ENCODE data around the gene TIAM1.

The TIAM1 gene

DNA sequence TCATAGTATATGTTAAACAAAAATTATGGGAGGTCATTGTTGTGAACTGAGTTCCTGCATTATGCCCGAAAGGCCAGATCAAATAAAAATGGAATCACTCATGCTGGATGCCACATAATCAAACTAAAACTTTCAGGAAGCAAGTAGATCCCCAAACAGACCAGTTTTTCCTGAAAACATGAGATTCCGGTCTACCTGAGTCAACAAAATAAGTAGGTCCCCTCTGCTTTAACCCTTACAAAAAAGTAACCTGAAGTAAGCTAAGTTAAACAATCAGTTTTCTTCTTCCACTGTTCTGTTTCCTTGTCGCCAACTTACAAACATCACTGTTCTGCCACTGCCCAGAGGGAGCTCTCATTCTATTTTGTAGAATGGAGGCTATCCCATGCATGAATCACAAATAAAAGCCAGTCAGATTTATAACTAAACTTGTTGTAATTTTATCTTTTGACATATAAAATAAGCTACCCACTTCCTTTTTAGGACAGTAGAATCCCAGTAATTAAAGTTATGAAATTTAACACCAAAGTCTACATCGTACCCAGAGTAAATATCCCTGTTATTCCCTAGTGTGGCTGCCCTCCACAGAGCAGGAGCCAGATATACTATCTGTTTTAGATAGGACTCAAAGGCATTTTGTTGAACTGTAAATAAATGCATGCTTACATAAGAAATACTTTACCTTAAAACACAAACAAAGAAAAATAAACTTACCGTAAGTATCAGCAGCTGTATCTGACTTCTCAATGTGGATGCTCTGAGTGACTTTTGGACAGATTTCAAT is 149.4 kb downstream of the TIAM1 start:
- DNase-seq = no peak

DNA sequence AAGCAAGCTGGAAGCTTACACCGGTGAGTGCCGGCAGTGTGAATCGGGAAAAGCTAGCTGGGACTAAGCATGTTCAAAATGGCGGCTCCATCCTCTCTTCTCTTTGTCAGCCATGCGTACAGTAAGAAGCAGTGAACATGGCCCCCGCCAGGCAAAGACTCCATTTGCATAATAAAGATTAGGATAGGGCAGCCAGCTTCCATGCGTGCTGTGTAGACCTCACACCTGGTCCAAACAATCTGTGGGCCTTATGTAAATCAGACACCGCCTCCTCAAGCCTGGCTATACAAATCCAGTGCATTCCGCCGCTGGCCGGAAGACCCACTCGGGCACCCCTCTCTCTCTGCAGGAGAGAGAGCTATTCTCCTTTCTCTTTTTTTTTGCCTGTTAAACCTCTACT is 150.3 kb downstream of the TIAM1 start:
- no peak for DNase-seq

DNA sequence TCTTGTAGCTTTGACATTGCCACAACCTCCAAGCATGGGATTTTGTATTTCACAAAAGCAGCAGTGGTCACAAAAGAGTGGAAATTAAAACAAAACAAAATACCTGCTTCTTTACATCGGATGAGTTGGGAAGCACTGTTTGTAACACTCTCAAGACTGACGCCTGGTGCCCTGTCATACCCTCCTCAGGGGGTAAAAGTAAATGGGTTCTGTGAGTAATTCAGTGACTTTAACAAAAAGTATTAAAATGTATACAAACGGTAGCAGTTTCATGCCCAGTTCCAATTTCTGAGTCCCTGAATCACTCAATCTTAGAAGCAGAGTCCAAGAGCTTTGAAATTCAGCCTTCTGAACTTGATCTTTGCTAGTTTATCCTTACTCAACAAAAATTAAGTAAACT is 152.5 kb downstream of the TIAM1 start:
- DNase-seq = no peak

DNA sequence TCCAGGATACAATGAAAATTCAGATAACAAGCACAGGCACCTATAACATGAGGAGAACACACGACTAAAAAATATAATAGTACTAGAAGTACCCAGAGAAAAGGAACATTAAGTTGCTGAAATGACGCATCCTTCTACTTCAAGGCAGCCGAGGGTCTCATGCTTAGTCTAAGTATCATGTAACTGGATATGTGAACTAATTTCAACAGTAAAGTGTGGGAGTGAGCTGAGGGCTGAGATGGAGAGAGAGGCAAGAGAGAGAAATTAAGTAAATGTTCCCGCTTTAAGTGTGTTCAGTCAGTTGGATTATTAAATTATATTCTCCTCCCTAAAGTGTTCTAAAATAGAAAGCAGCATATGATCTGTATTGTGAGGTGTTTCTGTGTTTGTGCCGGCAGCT is 153.5 kb downstream of the TIAM1 start:
- no peak for DNase-seq

DNA sequence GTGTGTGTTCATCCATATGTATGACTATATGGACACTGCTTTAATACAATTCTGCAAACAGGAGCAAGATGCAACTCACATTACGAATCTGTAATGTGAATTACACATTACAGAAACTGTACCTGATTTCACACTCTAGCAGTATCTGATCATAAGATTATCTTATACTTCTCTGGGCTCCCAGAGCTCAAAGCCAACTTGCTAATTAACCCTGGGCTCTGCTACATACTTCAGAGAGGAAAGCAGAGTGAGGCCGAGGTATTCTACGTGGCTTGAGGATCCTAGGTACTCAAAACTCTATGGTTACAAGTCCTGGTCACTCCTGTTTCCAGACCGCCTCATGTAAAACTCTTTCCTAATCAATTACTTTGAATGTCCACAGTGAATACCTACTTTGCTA is 156.6 kb downstream of the TIAM1 start:
- DNase-seq = no peak

DNA sequence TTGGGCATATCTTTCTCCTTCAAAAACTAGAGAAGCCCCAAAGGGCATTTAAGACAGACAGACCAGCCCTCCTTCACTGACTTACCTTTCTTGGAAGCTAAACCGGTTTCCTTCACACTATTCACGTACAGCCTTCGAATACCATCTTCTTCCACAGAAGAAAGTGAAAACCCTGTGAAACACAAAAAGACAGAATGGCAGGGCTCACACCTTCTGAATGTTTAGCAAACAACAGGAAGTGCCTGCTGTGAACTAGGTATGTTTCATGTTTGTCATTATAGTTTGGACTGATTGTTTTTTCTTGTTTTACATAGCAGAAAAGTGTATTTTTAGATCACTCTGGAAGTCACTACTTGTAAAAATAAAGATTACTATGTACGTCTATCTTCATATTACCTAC is 157.1 kb downstream of the TIAM1 start:
- no peak for DNase-seq

DNA sequence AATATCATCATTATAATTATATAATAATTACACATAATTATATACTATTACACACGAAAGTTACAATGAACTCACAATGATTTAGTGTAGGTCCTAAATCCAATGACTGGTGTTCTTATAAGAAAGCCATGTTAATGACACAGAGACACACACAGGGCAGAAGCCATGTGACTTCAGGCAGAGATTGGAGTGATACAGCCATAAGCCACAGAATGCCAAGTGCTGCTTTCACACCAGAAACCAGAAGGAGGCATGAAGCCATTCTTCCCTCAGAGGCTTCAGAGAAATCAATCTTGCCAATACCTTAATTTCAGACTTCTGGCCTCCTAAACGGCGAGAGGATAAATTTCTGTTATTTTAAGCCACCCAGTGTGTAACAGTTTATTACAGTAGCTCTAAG is 158.4 kb downstream of the TIAM1 start:
- DNase-seq = no peak

DNA sequence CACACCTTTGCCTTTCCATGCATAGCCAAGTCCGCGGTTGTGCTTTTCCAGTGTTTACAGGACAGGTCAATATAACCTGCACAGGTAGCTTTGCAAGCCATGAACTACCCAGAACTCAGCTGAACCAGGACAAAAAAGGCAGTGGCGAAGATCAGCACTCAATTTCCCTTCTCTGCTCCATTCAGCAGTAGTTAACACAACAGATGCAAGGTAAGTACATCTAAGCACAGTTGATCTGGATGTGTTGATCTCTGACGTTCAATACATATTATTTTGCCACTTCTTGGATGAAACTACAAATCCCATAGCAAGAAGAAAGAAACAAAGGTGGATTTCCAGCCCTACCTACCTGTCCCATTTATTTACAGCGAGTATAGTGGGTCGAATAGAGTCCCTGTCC is 159.2 kb downstream of the TIAM1 start:
- no peak for DNase-seq

DNA sequence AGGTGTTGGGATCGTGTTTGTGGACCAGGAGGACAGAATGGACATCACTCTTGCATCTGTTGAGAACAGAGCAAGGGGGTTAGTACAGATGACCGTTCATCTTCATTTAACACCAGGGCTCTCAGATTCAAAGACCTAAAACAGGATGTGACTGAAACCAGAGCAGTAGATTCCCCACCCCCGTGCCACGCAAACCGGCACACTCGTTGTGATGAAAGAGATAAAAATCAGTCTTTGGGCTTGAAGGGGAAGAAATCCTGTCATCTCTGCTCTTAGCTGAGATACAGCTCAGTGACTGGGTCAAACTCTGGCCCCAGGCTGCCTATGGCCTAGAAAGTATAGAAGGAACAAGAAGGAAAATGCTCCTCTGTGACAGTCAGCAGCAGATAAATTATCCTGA is 159.6 kb downstream of the TIAM1 start:
- peak; percentile 35 to 62 (median 41) for DNase-seq

DNA sequence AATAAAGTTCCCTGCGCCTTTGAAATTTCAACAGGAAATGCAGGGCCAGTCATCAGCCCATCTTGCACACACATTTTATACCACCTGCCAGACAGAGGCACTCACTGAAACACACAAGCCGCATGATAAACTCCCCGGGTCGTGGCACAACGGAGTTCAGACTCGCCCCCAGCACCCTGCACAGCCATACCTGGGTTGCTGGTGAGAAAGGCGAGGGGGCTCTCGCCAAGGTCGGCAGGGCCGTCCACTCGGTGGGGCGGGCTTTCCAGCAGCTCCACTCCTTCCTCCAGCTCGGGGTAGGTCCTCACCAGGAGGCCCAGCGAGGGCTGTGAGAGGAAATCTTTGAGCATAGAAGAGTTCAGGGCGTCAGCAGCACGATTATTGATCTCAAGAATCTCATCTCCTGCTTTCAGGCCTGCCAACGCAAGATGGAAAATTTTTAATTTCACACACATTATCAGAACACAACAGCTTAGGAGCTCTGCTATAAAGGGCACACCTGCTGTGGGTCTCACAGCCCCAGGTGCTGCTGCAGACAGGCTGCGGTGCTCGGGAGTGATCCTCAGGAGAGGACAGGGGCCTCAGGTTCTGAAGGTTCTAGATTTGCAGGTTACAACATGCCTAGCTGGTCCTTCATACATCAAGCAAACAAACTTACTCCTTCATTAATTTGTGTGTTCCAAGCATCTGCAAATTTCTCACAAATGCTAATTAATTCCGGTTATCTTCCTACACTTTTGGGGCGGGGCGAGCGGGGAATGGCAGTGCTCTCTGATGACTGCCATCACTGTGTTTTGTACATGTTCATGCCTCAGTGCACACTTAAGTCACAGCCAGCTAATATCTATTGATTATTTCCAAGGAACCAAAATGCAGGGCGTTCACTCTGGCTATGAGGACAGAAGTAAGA is 161.6 kb downstream of the TIAM1 start:
- DNase-seq = peak; percentile 25 to 53 (median 39)

DNA sequence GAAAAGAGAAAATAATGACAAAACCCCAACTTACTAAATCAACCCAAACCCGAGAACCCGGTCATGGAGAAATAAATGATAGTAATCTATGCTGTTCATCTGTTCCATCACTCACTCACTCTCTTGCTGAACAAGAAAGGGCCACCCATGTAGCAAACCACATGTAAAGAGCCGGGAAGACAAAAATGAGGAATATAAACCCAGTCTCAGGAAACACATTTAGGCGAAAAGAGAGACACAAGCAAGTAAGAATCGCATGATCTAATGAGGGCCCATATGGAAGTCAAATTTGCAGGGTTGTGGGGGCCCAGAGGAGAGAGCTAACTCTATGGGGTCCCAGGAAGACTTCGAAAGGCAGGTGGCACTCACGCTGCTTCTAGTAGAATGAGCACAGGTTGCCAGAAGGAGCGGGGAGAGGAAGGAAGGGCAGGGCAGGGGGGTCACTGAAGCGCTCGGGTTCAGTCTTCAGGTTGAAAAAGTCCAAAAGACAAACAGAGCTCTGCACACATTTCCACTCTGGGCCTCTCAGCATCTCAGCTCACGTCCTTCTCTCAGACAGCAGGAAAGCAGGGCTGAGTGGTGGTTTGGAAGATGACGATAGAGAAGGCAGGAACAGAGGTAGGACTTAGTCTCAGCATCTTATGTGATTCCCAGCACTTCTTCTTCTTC is 162.8 kb downstream of the TIAM1 start:
- no peak for DNase-seq

DNA sequence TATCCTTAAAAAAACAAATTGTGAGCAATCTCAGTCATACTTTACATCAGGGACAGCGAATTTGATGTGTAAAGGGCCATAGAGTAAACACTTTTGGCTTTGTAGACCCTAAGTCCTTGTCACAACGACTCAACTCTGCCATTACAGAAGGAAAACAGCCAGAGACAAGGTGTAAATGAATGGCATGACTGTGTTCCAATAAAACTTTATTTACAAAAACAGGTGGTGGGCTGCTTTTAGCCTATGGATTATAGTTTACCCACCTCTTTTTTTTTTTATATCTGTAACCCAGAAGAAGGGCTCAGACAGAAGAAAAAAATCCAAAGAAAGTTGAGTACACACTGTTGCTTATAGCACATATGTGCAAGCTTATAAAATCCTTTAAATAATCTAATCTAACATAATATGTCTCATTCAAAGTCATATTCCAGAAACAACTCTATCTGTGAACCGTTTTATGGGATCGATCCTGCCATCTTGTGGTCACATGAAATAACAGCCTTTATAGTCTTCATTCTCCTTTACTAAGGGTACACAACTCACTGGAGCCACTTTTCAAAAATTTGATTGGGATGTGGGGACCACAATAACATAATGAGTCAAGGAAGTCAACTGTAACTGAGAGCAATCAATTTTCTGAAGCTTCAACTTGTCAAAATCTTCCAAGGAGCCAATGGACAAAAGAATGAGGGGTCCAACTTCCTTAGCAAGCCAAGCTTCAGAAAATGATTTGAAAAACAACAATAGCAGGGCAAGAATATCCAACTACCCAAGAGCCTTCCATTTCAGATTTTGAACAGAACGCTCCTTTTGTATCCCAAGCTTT is 163.6 kb downstream of the TIAM1 start:
- no peak for DNase-seq

DNA sequence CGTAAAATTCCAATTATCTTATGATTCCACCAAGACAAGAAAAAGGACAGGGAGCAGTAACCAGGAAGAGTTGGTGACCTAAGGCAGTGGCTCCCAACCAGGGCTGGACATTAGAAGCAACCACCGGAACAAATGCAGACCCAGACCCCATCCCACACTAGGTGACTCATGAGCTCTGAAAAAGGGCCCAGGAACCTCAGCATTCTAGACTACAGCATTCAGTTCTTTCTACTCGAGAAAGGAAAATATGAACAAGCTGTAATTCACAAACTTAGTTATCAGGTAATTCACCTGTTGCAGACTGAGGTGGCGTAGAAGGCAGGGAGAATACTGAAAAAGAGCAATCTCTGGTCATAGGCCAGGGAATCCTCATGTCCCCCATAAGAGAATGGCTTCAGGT is 167.3 kb downstream of the TIAM1 start:
- no peak for DNase-seq

DNA sequence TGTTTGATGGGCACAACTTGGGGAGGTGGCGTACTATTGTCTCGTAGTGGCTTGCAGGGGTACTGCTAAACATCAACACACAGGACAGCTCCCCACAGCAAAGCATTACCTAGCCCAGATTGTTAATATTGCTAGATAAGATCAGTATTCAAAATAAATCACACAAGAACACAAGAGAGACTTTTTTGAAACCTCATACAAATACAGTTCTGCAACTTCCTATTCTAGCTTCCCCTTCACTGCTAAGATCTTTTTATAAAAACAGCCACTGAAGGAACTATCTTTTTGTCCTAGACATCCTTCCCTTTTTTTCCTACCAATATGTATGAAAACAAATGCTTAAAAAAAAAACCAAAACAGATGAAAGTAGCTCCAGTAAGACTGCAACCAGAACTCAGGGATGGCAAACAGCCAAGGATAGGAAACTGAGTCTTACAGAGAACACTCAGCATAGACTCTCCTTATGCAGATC is 167.9 kb downstream of the TIAM1 start:
- DNase-seq = no peak

DNA sequence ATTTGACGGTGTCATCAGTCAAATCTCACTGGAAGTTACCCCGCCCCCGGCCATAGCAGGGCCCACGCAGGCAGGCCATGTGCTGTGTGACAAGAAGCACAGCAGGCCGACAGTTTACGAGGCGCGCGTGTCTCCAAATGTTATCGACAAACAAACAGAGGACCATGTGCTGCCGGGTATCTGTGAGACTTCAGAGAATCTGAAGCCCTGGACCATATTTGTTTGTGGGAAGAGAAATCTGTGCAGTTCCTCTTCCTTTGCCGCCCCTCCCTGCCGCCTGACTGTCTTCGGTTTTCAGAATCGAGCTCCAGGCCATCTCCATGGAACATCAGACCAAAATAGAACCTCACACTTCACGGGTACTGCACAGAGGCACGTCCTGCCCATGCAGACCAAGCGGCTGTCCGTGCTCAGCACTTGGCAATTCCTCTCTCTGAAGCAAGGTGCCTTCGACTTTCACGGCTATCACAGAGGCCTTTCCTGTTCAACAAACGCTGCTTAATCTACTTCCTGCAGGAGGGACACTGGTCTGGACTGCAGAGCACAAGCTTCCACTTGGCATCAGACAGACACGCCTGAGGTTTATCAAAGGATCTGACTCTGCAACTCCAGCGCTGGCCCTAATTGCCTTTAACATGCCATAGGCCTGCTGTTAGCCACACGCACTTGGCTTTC is 170.0 kb downstream of the TIAM1 start:
- peak; percentile 19 to 42 (median 34) for DNase-seq

DNA sequence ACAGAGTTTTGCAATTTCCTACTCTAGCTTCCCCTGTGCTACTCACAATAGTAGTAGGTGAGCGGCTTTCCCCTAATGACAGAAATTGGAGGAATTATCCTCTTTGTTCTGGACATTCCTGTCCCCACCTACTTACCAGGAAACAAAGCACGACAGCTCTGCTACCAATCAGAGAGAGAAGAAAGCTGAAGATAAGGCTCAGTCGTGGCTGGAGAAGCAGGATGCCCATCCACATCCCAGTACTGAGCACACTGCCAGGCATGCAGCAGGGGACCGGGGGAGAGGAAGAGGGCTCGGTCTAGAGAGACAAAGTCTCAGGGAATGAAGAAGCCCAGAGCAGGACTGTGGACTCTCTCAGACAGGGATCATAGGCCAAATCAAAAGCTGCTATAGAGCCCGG is 171.7 kb downstream of the TIAM1 start:
- DNase-seq = no peak

DNA sequence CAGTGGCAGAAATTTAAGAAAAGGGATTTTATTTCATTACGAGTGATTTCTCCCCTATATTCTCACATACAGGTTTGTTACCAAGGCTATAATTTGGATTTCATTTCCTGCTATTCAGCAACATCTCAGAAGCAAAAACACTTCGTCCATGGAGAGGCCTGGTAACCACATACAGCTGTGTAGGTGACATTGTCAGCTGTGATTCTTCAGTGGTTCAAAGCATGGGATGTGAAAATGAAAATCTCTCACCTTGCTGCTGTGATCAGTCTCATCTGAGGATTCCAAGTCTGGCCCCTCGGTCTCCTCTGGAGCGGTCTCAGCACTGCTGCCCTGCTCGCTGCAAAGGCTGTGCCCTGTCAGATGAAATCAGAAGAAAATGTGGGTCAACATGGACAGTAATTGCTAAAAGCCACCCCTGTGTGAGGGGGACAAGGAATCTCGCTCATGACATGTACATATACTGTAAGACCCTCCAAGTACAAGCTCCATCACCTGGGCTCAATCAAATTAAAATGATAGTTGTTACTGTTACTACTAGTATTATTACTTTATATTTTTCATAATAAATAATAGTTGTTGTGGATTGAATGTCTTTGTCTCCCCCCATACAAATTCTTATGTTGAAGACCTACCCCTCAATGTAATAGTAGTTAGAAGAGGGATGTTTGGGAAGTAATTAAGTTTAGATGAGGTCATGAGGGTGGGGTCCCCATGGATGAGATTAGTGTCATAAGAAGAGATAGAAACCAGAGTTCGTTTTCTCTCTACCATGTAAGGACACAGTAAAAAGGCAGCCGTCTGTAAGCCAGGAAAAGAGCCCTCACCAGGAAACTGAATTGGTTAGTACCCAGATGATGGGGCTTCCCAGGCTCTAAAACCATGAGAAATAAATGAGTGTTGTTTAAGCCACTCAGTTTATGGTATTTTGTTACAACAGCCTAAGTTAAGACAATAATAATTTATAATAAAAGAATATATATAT is 179.1 kb downstream of the TIAM1 start:
- DNase-seq = no peak

DNA sequence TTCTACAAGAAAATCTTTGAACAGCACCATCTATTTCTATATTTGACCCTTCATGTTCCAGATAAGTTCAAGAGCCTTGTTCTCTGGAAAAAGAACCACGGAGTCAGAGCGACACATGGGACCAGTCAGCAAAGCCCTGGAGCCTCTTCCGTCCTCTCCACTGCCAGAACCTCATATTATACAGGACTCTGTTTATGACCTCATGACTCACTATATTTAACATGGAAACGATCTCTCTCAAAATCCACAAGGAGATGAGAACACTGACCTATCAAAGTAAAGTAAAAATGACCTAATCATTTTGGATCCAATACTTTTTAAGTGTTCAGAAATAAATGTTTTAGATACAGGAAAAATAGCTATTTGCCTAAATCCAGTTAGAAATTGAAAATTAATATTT is 181.2 kb downstream of the TIAM1 start:
- no peak for DNase-seq

DNA sequence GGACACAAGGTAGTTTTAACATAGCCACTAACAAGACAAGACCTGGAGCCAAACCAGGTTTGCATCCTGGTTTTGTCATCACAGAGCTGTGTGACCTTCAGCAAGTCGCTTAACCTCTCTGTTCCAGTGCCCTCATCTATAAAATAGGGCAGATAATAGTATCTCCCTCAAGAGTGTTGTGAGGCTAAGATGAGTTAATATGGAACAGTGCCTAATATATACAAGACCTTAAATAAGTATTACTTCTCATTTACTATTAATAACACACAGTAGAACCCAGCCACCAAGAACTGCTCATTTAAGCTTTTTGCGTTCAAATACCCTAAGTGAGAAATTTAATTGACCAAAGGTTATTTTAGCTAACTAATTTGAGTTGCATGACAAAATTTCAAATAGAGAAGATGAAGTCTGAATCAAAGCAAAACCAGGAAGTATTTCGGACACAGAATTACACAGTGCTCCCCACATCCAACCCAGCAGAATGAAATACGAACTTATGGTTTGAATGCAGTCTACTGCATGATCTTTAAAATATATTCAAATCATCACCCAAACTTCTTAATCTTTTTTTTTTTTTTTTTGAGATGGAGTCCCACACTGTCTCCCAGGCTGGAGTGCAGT is 181.9 kb downstream of the TIAM1 start:
- DNase-seq = no peak

DNA sequence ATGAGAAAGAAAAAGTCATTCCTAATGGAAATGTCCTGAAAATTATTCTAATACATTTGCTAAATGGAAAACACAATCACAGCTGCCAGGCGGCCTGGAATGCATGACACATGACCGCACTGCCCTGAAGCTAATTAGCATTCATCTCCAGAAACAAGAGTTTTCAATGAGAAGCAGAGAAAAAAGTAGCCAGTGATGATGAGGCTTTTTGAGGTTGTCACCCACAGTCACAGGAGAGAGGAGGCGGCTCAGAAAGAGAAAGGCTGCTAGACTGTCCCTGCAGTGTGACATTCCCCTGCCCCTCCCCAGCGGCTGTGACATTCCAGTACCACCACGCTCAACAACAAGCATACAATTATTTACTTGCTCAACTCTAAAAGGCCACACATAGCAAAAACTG is 182.9 kb downstream of the TIAM1 start:
- DNase-seq = no peak
